Stomach smooth muscle (tissue), 2 donors: ENCODE data around the gene ZNF420.
A peak's percentile ranks its signal among the peaks of the same experiment; 100 is the strongest.
"Not testable (repeated sequence)": the region's sequence is repeated elsewhere in the genome, so short reads cannot be mapped to it uniquely, and the experiment has no call there.

ENCODE experiments used
- H3K27ac ChIP-seq: one replicate; pipeline ENCODE4 v1.7.0; 2013; ENCODE audit warnings: mild to moderate bottlenecking, low read length, inconsistent platforms
- H3K27me3 ChIP-seq, 2 donors: one replicate each; pipeline ENCODE4 v1.7.0; 2013; ENCODE audit warnings: low read length in 2 of 2; ENCODE audit not compliant: insufficient read depth in 2 of 2, control insufficient read depth in 1 of 2
- H3K36me3 ChIP-seq, 2 donors: one replicate each; pipeline ENCODE4 v1.7.0; 2013; ENCODE audit warnings: low read length in 2 of 2; ENCODE audit not compliant: control insufficient read depth in 2 of 2, insufficient read depth in 2 of 2
- H3K4me1 ChIP-seq: one replicate; pipeline ENCODE4 v1.7.0; 2013; ENCODE audit warnings: low read length; ENCODE audit not compliant: control insufficient read depth, insufficient read depth
- H3K4me3 ChIP-seq, 2 donors: one replicate each; pipeline ENCODE4 v1.7.0; 2013; ENCODE audit warnings: low read length in 2 of 2
- H3K9ac ChIP-seq, 2 donors: one replicate each; pipeline ENCODE4 v1.7.0; 2013; ENCODE audit warnings: low read length in 2 of 2, mild to moderate bottlenecking in 1 of 2
- H3K9me3 ChIP-seq, 2 donors: one replicate each; pipeline ENCODE4 v1.7.0; 2013; ENCODE audit warnings: low read length in 2 of 2; ENCODE audit not compliant: control insufficient read depth in 2 of 2
- donor health status: healthy.
- donor health status: Pancreatic carcinoma.

Gene ZNF420

DNA sequence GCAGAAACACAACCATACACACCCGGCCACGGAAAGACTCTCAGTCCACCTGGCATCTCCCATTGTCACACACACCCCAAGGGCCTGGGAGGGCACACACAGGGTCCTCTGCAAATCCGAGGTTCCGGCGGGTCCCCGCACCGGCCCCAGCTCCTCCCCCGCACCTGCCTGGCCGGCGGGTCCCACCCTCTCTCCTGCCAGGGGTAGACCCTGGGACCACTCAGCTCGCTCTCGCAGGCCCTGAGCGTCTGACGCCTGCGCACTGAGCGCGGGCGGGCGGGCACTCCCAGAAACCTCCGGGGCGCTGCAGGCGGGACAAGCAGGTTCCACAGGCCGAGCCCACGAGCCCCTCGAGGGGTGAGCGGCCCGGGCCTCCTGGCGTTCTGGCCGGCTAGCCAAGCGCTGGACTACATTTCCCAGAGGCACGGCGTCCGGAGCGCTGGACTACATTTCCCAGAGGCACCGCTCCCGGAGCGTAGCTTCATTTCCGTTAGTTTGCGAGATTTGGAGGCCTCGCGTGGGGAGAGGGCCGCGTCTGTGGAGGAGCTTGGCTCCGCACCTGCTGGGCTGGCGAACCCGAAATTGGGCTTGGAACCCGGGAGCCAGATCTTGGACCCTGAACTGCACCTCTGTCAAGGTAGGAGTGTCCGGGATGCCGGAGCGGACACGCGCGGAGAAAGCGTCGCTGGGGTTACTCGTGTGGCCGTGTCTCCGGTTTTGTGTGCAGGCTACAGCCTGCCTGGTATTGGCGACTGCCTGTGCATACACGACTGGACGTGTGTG, at the start of gene ZNF420:
TSS of gene ZNF420 (plus strand) at position 500 of the 783 bp plus-strand sequence. CDS start 10,686 bp downstream, outside the sequence.
- H3K9me3 ChIP-seq, result peaks cover 0 to 6% of the 10 kb centered on the region in 2 donors
- H3K36me3 ChIP-seq, result peaks cover 0 to 4% of the 10 kb centered on the region in 2 donors
- no peaks in the 10 kb centered on the region for H3K27me3 ChIP-seq
- H3K4me3 ChIP-seq, result peak within 1 kb of the TSS; percentile 99
- H3K4me1 ChIP-seq, result peaks cover 10% of the 10 kb centered on the region
- peak within 1 kb of the TSS; percentile 99 for H3K9ac ChIP-seq
- peak within 1 kb of the TSS; percentile 90 for H3K27ac ChIP-seq

- Histone ChIP-seq H3K4me1 (no peaks in the 10 kb centered on the region), H3K4me3 (no peak overlapping the region), H3K27ac (no peak overlapping the region), H3K9me3 (peaks cover 0 to 4% of the 10 kb centered on the region in 2 donors), H3K9ac (no peak overlapping the region), H3K27me3 (no peaks in the 10 kb centered on the region), H3K36me3 (no peaks in the 10 kb centered on the region)
Measured at GRCh38 chr19:37045140-37045539, 33.1 kb upstream of the ZNF420 start.

- Histone ChIP-seq H3K27ac (no peak overlapping the region), H3K9me3 (peaks cover 7 to 14% of the 10 kb centered on the region in 2 donors), H3K4me3 (no peak overlapping the region), H3K4me1 (no peaks in the 10 kb centered on the region), H3K9ac (no peak overlapping the region), H3K27me3 (no peaks in the 10 kb centered on the region), H3K36me3 (peaks cover 0 to 5% of the 10 kb centered on the region in 2 donors)
Measured at GRCh38 chr19:37055330-37055729, 22.9 kb upstream of the ZNF420 start.

- H3K9me3 ChIP-seq, result peaks cover 7 to 19% of the 10 kb centered on the region in 2 donors
- H3K27ac ChIP-seq, result no peak overlapping the region
- no peak overlapping the region for H3K9ac ChIP-seq
- peaks cover 0 to 5% of the 10 kb centered on the region in 2 donors for H3K36me3 ChIP-seq
- H3K4me1 ChIP-seq, result no peaks in the 10 kb centered on the region
- no peak overlapping the region for H3K4me3 ChIP-seq
- H3K27me3 ChIP-seq, result no peaks in the 10 kb centered on the region
Measured at GRCh38 chr19:37056776-37057175, 21.5 kb upstream of the ZNF420 start.

DNA sequence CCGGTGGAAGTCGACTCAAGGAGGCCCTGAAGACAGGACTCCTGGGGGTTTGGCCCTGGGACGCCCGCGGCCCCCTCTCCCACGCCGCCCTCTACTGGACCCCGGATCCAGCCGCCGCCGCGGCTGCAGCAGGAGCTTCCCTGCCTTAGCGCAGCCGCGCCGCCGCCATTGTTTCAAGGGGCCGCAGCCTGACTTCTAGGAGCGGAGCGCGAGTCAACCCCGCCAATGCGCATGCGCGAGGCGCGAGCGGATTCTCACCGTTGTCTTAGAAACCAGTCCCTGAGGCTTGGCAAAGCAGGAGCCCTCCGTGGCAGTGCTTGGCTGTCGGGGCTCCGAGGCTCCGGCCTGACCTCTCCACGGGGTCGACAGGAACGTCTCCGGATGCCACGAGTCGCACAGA, 19.1 kb upstream of the ZNF420 start:
- H3K36me3 ChIP-seq, result peaks cover 0 to 5% of the 10 kb centered on the region in 2 donors
- no peak overlapping the region for H3K27ac ChIP-seq
- H3K27me3 ChIP-seq, result no peaks in the 10 kb centered on the region
- H3K9ac ChIP-seq, result no peak overlapping the region
- H3K4me3 ChIP-seq, result no peak overlapping the region
- H3K4me1 ChIP-seq, result no peaks in the 10 kb centered on the region
- H3K9me3 ChIP-seq, result peaks cover 9 to 19% of the 10 kb centered on the region in 2 donors

DNA sequence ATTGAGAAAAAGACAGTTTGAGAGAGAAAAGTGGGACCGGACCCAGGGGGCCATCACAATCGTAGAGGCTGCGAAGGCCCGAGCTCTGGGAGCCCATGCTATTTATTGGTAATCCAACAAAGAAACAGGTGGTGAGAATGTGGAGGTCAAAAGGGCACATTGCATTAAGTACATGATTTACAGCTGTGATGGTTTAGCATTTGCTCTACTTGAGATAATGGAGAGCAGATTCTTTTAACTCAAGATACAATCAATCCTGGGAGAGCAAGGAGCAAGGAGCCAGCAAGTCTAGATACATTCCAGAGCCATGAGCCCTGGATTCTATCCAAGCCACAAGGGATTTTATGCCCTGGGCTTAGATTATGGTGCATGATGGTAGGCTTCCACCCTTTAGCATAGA, 13.3 kb upstream of the ZNF420 start:
- H3K9ac ChIP-seq, H3K9me3 ChIP-seq, H3K4me3 ChIP-seq, H3K27ac ChIP-seq, H3K4me1 ChIP-seq, H3K36me3 ChIP-seq, H3K27me3 ChIP-seq: not testable (repeated sequence)

DNA sequence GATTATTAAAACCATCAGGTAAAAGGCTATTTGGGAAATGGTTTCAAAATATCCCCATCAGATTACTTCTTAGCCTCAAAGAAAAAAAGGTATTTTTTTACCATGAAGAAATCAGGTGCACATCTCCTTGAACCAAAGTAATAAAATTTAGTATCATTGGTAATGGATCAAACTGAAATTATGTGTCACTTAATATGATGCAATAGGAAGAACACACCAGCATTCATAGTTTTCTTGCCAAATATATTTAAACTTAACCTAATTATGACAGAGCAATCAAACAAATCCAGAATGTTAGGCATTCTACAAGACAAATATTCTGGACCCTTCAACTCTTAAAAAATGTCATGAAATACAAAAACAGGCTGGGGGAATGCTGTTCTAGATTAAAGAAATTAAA, 4.1 kb upstream of the ZNF420 start:
- Histone ChIP-seq H3K27me3 (no peaks in the 10 kb centered on the region), H3K36me3 (no peaks in the 10 kb centered on the region), H3K9me3 (peaks cover 3 to 5% of the 10 kb centered on the region in 2 donors), H3K27ac (no peak overlapping the region), H3K4me3 (no peak overlapping the region), H3K9ac (no peak overlapping the region), H3K4me1 (peaks cover 6% of the 10 kb centered on the region)

GRCh38 chr19:37074819-37075362, 3.3 kb upstream of the ZNF420 start:
- Histone ChIP-seq H3K36me3 (no peaks in the 10 kb centered on the region), H3K9me3 (peaks cover 0 to 3% of the 10 kb centered on the region in 2 donors), H3K27me3 (no peaks in the 10 kb centered on the region), H3K4me1 (peaks cover 10% of the 10 kb centered on the region), H3K9ac (no peak overlapping the region), H3K27ac (no peak overlapping the region), H3K4me3 (no peak overlapping the region)

DNA sequence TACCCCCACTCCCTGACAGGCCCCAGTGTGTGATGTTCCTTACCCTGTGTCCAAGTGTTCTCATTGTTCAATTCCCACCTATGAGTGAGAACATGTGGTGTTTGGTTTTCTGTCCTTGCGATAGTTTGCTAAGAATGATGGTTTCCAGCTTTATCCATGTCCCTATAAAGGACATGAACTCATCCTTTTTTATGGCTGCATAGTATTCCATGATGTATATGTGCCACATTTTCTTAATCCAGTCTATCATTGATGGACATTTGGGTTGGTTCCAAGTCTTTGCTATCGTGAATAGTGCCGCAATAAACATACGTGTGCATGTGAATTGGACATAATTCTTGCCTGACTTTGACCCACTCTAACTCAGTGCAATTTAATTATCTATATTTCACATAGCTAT, 1.7 kb upstream of the ZNF420 start:
- H3K4me3 ChIP-seq, H3K4me1 ChIP-seq, H3K9ac ChIP-seq, H3K27me3 ChIP-seq, H3K36me3 ChIP-seq, H3K27ac ChIP-seq, H3K9me3 ChIP-seq: not testable (repeated sequence)

DNA sequence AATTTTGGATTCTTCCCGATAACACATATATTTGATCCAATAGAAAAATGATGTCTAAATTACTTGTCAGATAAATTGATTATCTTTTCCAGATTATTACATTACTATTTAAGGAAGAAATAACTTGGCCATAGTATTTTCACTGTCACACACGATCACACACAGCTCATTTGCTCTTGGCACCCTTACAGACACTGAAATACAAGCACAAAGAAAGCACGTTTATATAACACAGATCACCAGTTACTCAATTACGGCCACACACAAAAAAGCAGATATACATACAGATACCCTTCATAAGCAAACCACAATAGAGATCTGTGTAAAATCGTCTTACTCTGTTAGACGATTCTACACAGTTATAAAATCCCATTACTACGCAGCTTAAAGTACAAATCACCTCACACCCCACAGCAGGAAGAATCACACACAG, 716 bp upstream of the ZNF420 start:
- no peaks in the 10 kb centered on the region for H3K27me3 ChIP-seq
- peaks cover 10% of the 10 kb centered on the region for H3K4me1 ChIP-seq
- H3K9me3 ChIP-seq, result peaks cover 0 to 6% of the 10 kb centered on the region in 2 donors
- H3K9ac ChIP-seq, result peak overlapping the region; percentile 99
- H3K36me3 ChIP-seq, result peaks cover 0 to 3% of the 10 kb centered on the region in 2 donors
- peak overlapping the region; percentile 90 for H3K27ac ChIP-seq
- peak overlapping the region; percentile 99 for H3K4me3 ChIP-seq

DNA sequence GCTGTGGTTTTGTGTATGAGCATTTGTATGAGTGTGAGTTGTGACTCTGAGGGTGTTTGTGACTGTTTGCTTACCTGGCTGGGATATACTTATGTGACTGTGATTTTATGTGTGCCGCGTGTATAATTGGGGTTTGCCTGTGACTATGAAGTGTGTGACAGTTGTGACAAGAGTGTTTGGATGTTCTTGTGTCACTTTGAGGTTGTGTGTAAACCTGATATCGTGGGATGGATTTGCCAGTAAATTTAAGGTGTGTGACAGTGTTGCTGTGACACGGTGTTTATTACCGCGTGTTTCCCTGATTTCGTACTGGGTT, 442 bp downstream of the ZNF420 start:
- H3K9me3 ChIP-seq, result peaks cover 0 to 9% of the 10 kb centered on the region in 2 donors
- H3K4me3 ChIP-seq, result peak overlapping the region; percentile 99
- peak overlapping the region; percentile 90 for H3K27ac ChIP-seq
- H3K27me3 ChIP-seq, result no peaks in the 10 kb centered on the region
- H3K36me3 ChIP-seq, result peaks cover 0 to 4% of the 10 kb centered on the region in 2 donors
- peak overlapping the region; percentile 99 for H3K9ac ChIP-seq
- peaks cover 10% of the 10 kb centered on the region for H3K4me1 ChIP-seq
